Measurements from ENCODE around the gene ST8SIA1. TPM values are rescaled to one million over a fixed set of nuclear protein-coding genes. Genes with fewer than 3 reads are reported as not detected.

The ST8SIA1 gene
- total RNA-seq, 1 donor from 2014 or later: 8.5 TPM

- no peaks in the 10 kb centered on the region for H3K27me3 ChIP-seq
- H3K4me1 ChIP-seq: peaks cover 13% of the 10 kb centered on the region
- no peak for DNase-seq
- TF ChIP-seq, protein P1, sequence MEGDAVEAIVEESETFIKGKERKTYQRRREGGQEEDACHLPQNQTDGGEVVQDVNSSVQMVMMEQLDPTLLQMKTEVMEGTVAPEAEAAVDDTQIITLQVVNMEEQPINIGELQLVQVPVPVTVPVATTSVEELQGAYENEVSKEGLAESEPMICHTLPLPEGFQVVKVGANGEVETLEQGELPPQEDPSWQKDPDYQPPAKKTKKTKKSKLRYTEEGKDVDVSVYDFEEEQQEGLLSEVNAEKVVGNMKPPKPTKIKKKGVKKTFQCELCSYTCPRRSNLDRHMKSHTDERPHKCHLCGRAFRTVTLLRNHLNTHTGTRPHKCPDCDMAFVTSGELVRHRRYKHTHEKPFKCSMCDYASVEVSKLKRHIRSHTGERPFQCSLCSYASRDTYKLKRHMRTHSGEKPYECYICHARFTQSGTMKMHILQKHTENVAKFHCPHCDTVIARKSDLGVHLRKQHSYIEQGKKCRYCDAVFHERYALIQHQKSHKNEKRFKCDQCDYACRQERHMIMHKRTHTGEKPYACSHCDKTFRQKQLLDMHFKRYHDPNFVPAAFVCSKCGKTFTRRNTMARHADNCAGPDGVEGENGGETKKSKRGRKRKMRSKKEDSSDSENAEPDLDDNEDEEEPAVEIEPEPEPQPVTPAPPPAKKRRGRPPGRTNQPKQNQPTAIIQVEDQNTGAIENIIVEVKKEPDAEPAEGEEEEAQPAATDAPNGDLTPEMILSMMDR (IDR thresholded peaks at IDR 0.05): no peak
- no peak for ATAC-seq
- no peaks in the 10 kb centered on the region for H3K36me3 ChIP-seq
- H3K9me3 ChIP-seq: no peaks in the 10 kb centered on the region
- intact Hi-C loops (cut with DNase I): no loop called here
- H3K4me3 ChIP-seq: no peak overlapping the region
- peak overlapping the region; percentile 59 for H3K27ac ChIP-seq
These were observed 79.4 kb downstream of the ST8SIA1 start for GRCh38 chr12:22255097-22255496.

DNA sequence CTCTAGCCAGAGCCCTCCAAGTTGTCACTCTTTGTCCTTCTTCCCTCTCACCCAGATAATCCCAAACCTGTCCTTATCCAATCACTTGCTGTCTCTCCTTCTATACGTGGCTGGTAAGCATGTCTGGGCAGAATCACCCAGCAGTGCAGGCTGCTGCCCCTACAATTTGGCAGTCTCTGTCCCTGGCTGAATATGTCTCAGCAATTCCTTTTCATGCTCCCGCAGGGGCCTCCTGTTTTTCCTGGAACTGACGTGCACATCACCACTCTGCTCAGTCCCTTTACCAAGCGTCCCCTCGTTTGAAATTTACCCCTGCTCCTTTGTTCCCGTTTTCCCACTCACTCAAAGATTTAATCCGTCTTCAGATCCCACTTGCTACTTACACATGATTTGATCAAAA is 80.0 kb downstream of the ST8SIA1 start:
- Histone ChIP-seq H3K36me3 (no peaks in the 10 kb centered on the region), H3K4me3 (no peak overlapping the region), H3K27me3 (no peaks in the 10 kb centered on the region), H3K4me1 (peaks cover 13% of the 10 kb centered on the region), H3K27ac (peak overlapping the region; percentile 59), H3K9me3 (no peaks in the 10 kb centered on the region)
- DNase-seq (no peak), ATAC-seq (no peak)
- TF ChIP-seq, protein P1 (IDR thresholded peaks at IDR 0.05): no peak
- intact Hi-C loops (cut with DNase I): no loop called here

GRCh38 chr12:22252057-22252456 is 82.5 kb downstream of the ST8SIA1 start:
- H3K4me1 ChIP-seq: peaks cover 13% of the 10 kb centered on the region
- TF ChIP-seq, protein P1 (IDR thresholded peaks at IDR 0.05): no peak
- H3K27ac ChIP-seq: no peak overlapping the region
- H3K9me3 ChIP-seq: no peaks in the 10 kb centered on the region
- H3K4me3 ChIP-seq: no peak overlapping the region
- no peaks in the 10 kb centered on the region for H3K36me3 ChIP-seq
- H3K27me3 ChIP-seq: no peaks in the 10 kb centered on the region
- no peak for DNase-seq
- intact Hi-C loops (cut with DNase I): no loop called here
- ATAC-seq: no peak

- Histone ChIP-seq H3K4me1 (peaks cover 4% of the 10 kb centered on the region), H3K4me3 (no peak overlapping the region), H3K9me3 (no peaks in the 10 kb centered on the region), H3K27me3 (no peaks in the 10 kb centered on the region), H3K27ac (no peak overlapping the region), H3K36me3 (no peaks in the 10 kb centered on the region)
- ATAC-seq (no peak), DNase-seq (no peak)
- intact Hi-C loops (cut with DNase I): no loop called here
- TF ChIP-seq, protein P1 (IDR thresholded peaks at IDR 0.05): no peak
These were observed 83.7 kb downstream of the ST8SIA1 start for GRCh38 chr12:22250762-22251161.

GRCh38 chr12:22248571-22249115 is 85.9 kb downstream of the ST8SIA1 start:
- Histone ChIP-seq H3K36me3 (no peaks in the 10 kb centered on the region), H3K27ac (no peak overlapping the region), H3K4me3 (no peak overlapping the region), H3K9me3 (no peaks in the 10 kb centered on the region), H3K27me3 (no peaks in the 10 kb centered on the region), H3K4me1 (no peaks in the 10 kb centered on the region)
- TF ChIP-seq, protein P1 (IDR thresholded peaks at IDR 0.05): no peak
- no peak for DNase-seq
- intact Hi-C loops (cut with DNase I): no loop called here
- no peak for ATAC-seq

DNA sequence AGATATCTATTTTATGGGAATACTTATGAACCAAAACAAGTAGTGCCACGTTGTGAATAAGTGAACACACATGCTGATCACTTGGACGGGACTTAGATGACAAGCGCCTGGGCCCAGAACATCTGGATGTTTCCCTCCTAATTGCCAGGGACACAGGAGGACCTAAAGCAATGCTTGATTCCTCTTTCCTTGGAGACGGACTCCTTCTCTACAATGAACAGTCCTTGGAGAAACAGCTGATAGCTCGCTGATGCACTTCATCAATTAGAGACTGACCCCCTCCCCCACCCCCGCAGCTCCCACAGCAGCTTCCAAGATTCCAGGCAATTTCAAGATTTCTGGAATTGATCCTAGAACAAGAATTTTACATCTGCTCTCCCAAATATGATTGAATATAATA is 86.4 kb downstream of the ST8SIA1 start:
- TF ChIP-seq, protein P1 (IDR thresholded peaks at IDR 0.05): no peak
- intact Hi-C loops (cut with DNase I): no loop called here
- DNase-seq (no peak), ATAC-seq (peak; percentile 62)
- no peak overlapping the region for H3K27ac ChIP-seq
- no peaks in the 10 kb centered on the region for H3K4me1 ChIP-seq
- no peak overlapping the region for H3K4me3 ChIP-seq
- H3K9me3 ChIP-seq: no peaks in the 10 kb centered on the region
- H3K36me3 ChIP-seq: no peaks in the 10 kb centered on the region
- H3K27me3 ChIP-seq: no peaks in the 10 kb centered on the region

Measured in upper lobe of right lung (tissue), 1 donor.